DND-41 (cell line): ENCODE measurements around the gene BCKDK.

Source experiments
- ATAC-seq: fragments of 200-7000 bp; cut with Tn5 transposase; 3 replicates; pipeline ENCODE4 v1.9.1; 2021; ENCODE audit warnings: low read depth; ENCODE audit not compliant: insufficient read depth
- DNase-seq: peaks from one replicate; pipeline ENCODE4 v3.0.0-alpha.2; 2020
- H2AFZ ChIP-seq: 2 replicates; pipeline ENCODE4 v1.6.0; 2012; ENCODE audit warnings: low read depth, low read length
- H3K27ac ChIP-seq: 2 replicates; pipeline ENCODE4 v1.5.1; 2012; ENCODE audit warnings: low read length, inconsistent platforms
- H3K27me3 ChIP-seq: fragments of 200-600 bp; sonication (generic); 2 replicates; pipeline ENCODE4 v1.6.0; 2012; ENCODE audit warnings: low read length, mild to moderate bottlenecking, inconsistent platforms; ENCODE audit not compliant: insufficient read depth, poor library complexity
- H3K36me3 ChIP-seq: 2 replicates; pipeline ENCODE4 v1.5.1; 2012; ENCODE audit warnings: low read length, inconsistent platforms; ENCODE audit not compliant: insufficient read depth
- H3K4me1 ChIP-seq: 2 replicates; pipeline ENCODE4 v1.5.1; 2012; ENCODE audit warnings: mild to moderate bottlenecking, low read length; ENCODE audit not compliant: insufficient read depth
- H3K4me2 ChIP-seq: 2 replicates; pipeline ENCODE4 v1.6.0; 2012; ENCODE audit warnings: mild to moderate bottlenecking, moderate library complexity, low read length, inconsistent platforms; ENCODE audit not compliant: insufficient read depth
- H3K4me3 ChIP-seq, 2 experiments: fragments of 200-600 bp in 1 of 2; shearing (Covaris generic) in 1 of 2; 2 replicates each; pipeline ENCODE4 v1.5.1; 2012 to 2016; ENCODE audit warnings: inconsistent platforms in 2 of 2, low read length in 2 of 2, mild to moderate bottlenecking in 2 of 2, low read depth in 1 of 2, moderate library complexity in 1 of 2
- H3K79me2 ChIP-seq: 2 replicates; pipeline ENCODE4 v1.6.0; 2012; ENCODE audit warnings: low read length, inconsistent platforms; ENCODE audit not compliant: insufficient read depth
- H3K9ac ChIP-seq: 2 replicates; pipeline ENCODE4 v1.6.0; 2012; ENCODE audit warnings: low read depth, mild to moderate bottlenecking, inconsistent platforms, low read length, moderate library complexity
- H3K9me3 ChIP-seq: 2 replicates; pipeline ENCODE4 v1.5.1; 2012; ENCODE audit warnings: low read length, moderate library complexity, mild to moderate bottlenecking, inconsistent platforms; ENCODE audit not compliant: insufficient read depth, severe bottlenecking
- H4K20me1 ChIP-seq: 2 replicates; pipeline ENCODE4 v1.6.0; 2012; ENCODE audit warnings: low read length; ENCODE audit not compliant: insufficient read depth
- CTCF ChIP-seq: IDR thresholded peaks from 2 replicates; pipeline ENCODE4 v1.5.1; 2012; ENCODE audit warnings: borderline replicate concordance, low read length, moderate library complexity, mild to moderate bottlenecking; ENCODE audit not compliant: poor library complexity, severe bottlenecking; ENCODE audit errors: extremely low read depth
- EZH2 ChIP-seq: IDR thresholded peaks from 3 replicates; pipeline ENCODE4 v1.6.1; 2012; ENCODE audit warnings: borderline replicate concordance, low read depth, mild to moderate bottlenecking, moderate library complexity, low read length, inconsistent platforms; ENCODE audit not compliant: severe bottlenecking

The BCKDK gene

GRCh38 chr16:31078597-31079341, 29.4 kb upstream of the BCKDK start:
- no peak for ATAC-seq
- TF ChIP-seq EZH2 = no peak
- no peak for TF ChIP-seq CTCF
- Histone ChIP-seq H3K9me3 (no peaks in the 10 kb centered on the region), H4K20me1 (peaks cover 72% of the 10 kb centered on the region), H3K79me2 (peaks cover 80% of the 10 kb centered on the region), H3K36me3 (peaks cover 80% of the 10 kb centered on the region), H3K4me2 (no peak overlapping the region), H3K4me1 (peaks cover 26% of the 10 kb centered on the region), H2AFZ (no peak overlapping the region), H3K27ac (no peak overlapping the region), H3K9ac (no peak overlapping the region), H3K4me3 (no peak overlapping the region), H3K27me3 (no peaks in the 10 kb centered on the region)
- DNase-seq = no peak

DNA sequence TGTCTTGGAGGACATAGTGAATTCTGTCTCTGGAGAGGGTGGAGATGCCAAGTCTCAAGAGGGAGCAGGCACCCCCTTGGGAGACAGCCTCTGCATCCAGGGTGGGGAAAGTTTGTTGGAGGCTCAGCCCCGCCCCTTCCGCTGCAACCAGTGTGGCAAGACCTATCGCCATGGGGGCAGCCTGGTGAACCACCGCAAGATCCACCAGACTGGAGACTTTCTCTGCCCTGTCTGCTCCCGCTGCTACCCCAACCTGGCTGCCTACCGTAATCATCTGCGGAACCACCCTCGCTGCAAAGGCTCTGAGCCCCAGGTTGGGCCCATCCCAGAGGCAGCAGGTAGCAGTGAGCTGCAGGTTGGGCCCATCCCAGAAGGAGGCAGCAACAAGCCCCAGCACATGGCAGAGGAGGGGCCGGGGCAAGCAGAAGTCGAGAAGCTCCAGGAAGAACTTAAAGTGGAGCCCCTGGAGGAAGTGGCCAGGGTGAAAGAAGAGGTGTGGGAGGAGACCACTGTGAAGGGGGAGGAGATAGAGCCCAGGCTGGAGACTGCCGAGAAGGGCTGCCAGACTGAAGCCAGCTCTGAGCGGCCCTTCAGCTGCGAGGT, 28.7 kb upstream of the BCKDK start:
- Histone ChIP-seq H3K27me3 (no peaks in the 10 kb centered on the region), H3K9me3 (no peaks in the 10 kb centered on the region), H3K27ac (no peak overlapping the region), H3K4me1 (peaks cover 26% of the 10 kb centered on the region), H4K20me1 (peaks cover 72% of the 10 kb centered on the region), H3K4me2 (no peak overlapping the region), H2AFZ (no peak overlapping the region), H3K79me2 (peaks cover 78% of the 10 kb centered on the region), H3K36me3 (peaks cover 87% of the 10 kb centered on the region), H3K9ac (no peak overlapping the region), H3K4me3 (no peak overlapping the region)
- ATAC-seq (no peak), DNase-seq (no peak)
- TF ChIP-seq CTCF = no peak
- TF ChIP-seq EZH2 = no peak

GRCh38 chr16:31080035-31080629, 28.1 kb upstream of the BCKDK start:
- no peaks in the 10 kb centered on the region for H3K27me3 ChIP-seq
- DNase-seq (no peak), ATAC-seq (no peak)
- H3K4me1 ChIP-seq = peaks cover 22% of the 10 kb centered on the region
- no peak overlapping the region for H2AFZ ChIP-seq
- no peak overlapping the region for H3K4me2 ChIP-seq
- no peak overlapping the region for H3K27ac ChIP-seq
- no peak overlapping the region for H3K4me3 ChIP-seq
- no peak for TF ChIP-seq EZH2
- TF ChIP-seq CTCF = no peak
- peaks cover 94% of the 10 kb centered on the region for H3K36me3 ChIP-seq
- H3K79me2 ChIP-seq = peaks cover 71% of the 10 kb centered on the region
- no peaks in the 10 kb centered on the region for H3K9me3 ChIP-seq
- peaks cover 77% of the 10 kb centered on the region for H4K20me1 ChIP-seq
- H3K9ac ChIP-seq = no peak overlapping the region
